Liver (tissue), 9 donors: ENCODE measurements around the gene GIT2. TPM values are rescaled to one million over a fixed set of nuclear protein-coding genes. Genes with fewer than 3 reads are reported as not detected.

Experiments
- DNase-seq: peaks from one replicate; pipeline ENCODE4 v3.0.0-alpha.2; 2017; ENCODE audit warnings: low spot score
- H3K27ac ChIP-seq, 2 donors: one replicate each; pipeline ENCODE4 v1.7.0; 2013; ENCODE audit warnings: inconsistent platforms in 2 of 2, low read length in 2 of 2, control low read depth in 1 of 2, low read depth in 1 of 2, mild to moderate bottlenecking in 1 of 2
- H3K27me3 ChIP-seq, 4 donors: one replicate each; pipeline versions ENCODE4 v1.6.1 to v1.7.0; 2013; ENCODE audit warnings: low read length in 3 of 4, inconsistent platforms in 1 of 4, mild to moderate bottlenecking in 1 of 4, moderate library complexity in 1 of 4; ENCODE audit not compliant: control insufficient read depth in 4 of 4, insufficient read depth in 4 of 4
- H3K36me3 ChIP-seq, 4 donors: one replicate each; pipeline versions ENCODE4 v1.6.1 to v1.7.0; 2013; ENCODE audit warnings: low read length in 3 of 4, mild to moderate bottlenecking in 3 of 4, low read depth in 1 of 4, moderate library complexity in 1 of 4; ENCODE audit not compliant: control insufficient read depth in 4 of 4, insufficient read depth in 3 of 4
- H3K4me1 ChIP-seq, 4 donors: one replicate each; pipeline versions ENCODE4 v1.6.1 to v1.7.0; 2013; ENCODE audit warnings: low read length in 3 of 4, mild to moderate bottlenecking in 3 of 4, moderate library complexity in 1 of 4; ENCODE audit not compliant: control insufficient read depth in 4 of 4, insufficient read depth in 4 of 4
- H3K4me3 ChIP-seq, 3 donors: one replicate each; pipeline versions ENCODE4 v1.6.1 to v1.7.0; 2013; ENCODE audit warnings: low read length in 3 of 3, control low read depth in 1 of 3, low read depth in 1 of 3, mild to moderate bottlenecking in 1 of 3
- H3K9ac ChIP-seq, 2 donors: one replicate each; pipeline ENCODE4 v1.7.0; 2013; ENCODE audit warnings: low read length in 2 of 2, mild to moderate bottlenecking in 2 of 2, moderate library complexity in 2 of 2, control low read depth in 1 of 2, low read depth in 1 of 2
- H3K9me3 ChIP-seq, 4 donors: one replicate each; pipeline versions ENCODE4 v1.6.1 to v1.7.0; 2013; ENCODE audit warnings: low read length in 3 of 4; ENCODE audit not compliant: control insufficient read depth in 4 of 4
- ATF3 ChIP-seq: IDR thresholded peaks from 2 replicates; pipeline ENCODE4 v1.6.1; 2016; ENCODE audit warnings: antibody characterized with exemption
- CTCF ChIP-seq: fragments of 150-350 bp; IDR thresholded peaks from 2 replicates; pipeline ENCODE4 v1.5.1; 2017; ENCODE audit warnings: improper control_type of control experiment, low read depth, low read length; ENCODE audit not compliant: missing input control
- EGR1 ChIP-seq, 2 donors: IDR thresholded peaks; 2 replicates each; pipeline ENCODE4 v1.6.1; 2016 to 2018; ENCODE audit warnings: antibody characterized with exemption in 2 of 2, low read depth in 2 of 2
- FOXA1 ChIP-seq: IDR thresholded peaks from 2 replicates; pipeline ENCODE4 v1.6.1; 2016; ENCODE audit warnings: antibody characterized with exemption
- FOXA2 ChIP-seq: IDR thresholded peaks from 2 replicates; pipeline ENCODE4 v1.6.1; 2016; ENCODE audit warnings: antibody characterized with exemption
- GABPA ChIP-seq, 2 donors: IDR thresholded peaks in 1 of 2; conservative IDR thresholded peaks in 1 of 2; 2 replicates each; pipeline ENCODE4 v1.6.1; 2016; ENCODE audit warnings: antibody characterized with exemption in 2 of 2, mild to moderate bottlenecking in 1 of 2, moderate library complexity in 1 of 2
- HNF4A ChIP-seq, 2 donors: conservative IDR thresholded peaks; 2 replicates each; pipeline ENCODE4 v1.6.1; 2016; ENCODE audit warnings: antibody characterized with exemption in 2 of 2, mild to moderate bottlenecking in 2 of 2
- JUND ChIP-seq, 2 donors: IDR thresholded peaks; 2 replicates each; pipeline ENCODE4 v1.6.1; 2016; ENCODE audit warnings: antibody characterized with exemption in 2 of 2
- MAX ChIP-seq: IDR thresholded peaks from 2 replicates; pipeline ENCODE4 v1.6.1; 2016; ENCODE audit warnings: antibody characterized with exemption
- NR2F2 ChIP-seq: IDR thresholded peaks from 2 replicates; pipeline ENCODE4 v1.6.1; 2016; ENCODE audit warnings: antibody characterized with exemption
- RAD21 ChIP-seq, 2 donors: IDR thresholded peaks; 2 replicates each; pipeline ENCODE4 v1.6.1; 2016; ENCODE audit warnings: antibody characterized with exemption in 2 of 2, mild to moderate bottlenecking in 2 of 2
- REST ChIP-seq: IDR thresholded peaks from 2 replicates; pipeline ENCODE4 v1.6.1; 2016; ENCODE audit warnings: antibody characterized with exemption, mild to moderate bottlenecking
- RXRA ChIP-seq, 2 donors: IDR thresholded peaks; 2 replicates each; pipeline ENCODE4 v1.6.1; 2017 to 2018; ENCODE audit warnings: antibody characterized with exemption in 2 of 2, mild to moderate bottlenecking in 1 of 2
- SP1 ChIP-seq: IDR thresholded peaks from 2 replicates; pipeline ENCODE4 v1.6.1; 2018; ENCODE audit warnings: antibody characterized with exemption, mild to moderate bottlenecking
- TAF1 ChIP-seq: conservative IDR thresholded peaks from 2 replicates; pipeline ENCODE4 v1.6.1; 2016; ENCODE audit warnings: antibody characterized with exemption, mild to moderate bottlenecking
- ZBTB33 ChIP-seq: IDR thresholded peaks from 2 replicates; pipeline ENCODE4 v1.6.1; 2016; ENCODE audit warnings: antibody characterized with exemption
- WGBS: extraction: QIAGEN DNeasy Blood & Tissue Kit; methylation state at CpG from one replicate; pipeline ENCODE4 v1.1.7; 2013; 5-methylcytosine and 5-hydroxymethylcytosine counted together
- polyA plus RNA-seq, 2 donors: library from polyadenylated mRNA; stranded (reverse) in 1 of 2; unstranded in 1 of 2; fragments of 200-250 nt in 1 of 2; fragments of >200 nt in 1 of 2; fragmentation: Nextera tagmentation in 1 of 2; extraction: Ambion mirVana in 1 of 2; gene quantifications; one replicate each; pipeline versions ENCODE4 v1.2.1 to v1.2.3, GENCODE V29; 2013 to 2015
- total RNA-seq, 2 donors: library from RNA; depleted of rRNA; stranded (reverse); fragments of >200 nt; gene quantifications; one replicate each; pipeline ENCODE4 v1.2.3, GENCODE V29; 2014
- donor health status: healthy.
- donor health status: healthy.
- donor health status: healthy.
- donor health status: healthy.
- donor health status: healthy.

Gene GIT2
- total and polyA plus RNA-seq, 4 donors = 6.7 to 30.4 (median 16.7) TPM

DNA sequence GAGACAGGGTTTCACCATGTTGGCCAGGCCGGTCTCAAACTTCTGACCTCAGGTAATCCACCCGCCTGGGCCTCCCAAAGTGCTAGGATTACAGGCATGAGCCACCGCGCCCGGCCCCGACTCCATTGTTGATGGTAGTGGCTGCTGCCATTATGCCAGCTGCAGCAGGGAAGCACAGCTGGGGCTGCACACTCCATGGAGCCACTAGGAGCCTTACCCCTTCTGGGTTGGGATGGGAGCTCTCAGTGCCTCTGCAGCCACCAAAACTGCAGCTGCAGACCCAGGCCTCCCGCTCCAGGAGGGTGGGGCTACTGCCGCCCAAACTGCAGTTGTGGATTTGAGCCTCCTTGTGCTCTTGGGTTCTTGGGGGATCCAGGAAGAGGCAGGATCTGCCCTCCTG, 70.2 kb downstream of the GIT2 start:
- H3K27me3 ChIP-seq = no peaks in the 10 kb centered on the region
- no peak overlapping the region for H3K27ac ChIP-seq
- peaks cover under 1 to 11% (median 10%) of the 10 kb centered on the region in 4 donors for H3K36me3 ChIP-seq
- H3K4me1 ChIP-seq = no peaks in the 10 kb centered on the region
- H3K9ac ChIP-seq = no peak overlapping the region
- WGBS = 98% methylated on average over 8 of the region's 8 CpGs
- H3K9me3 ChIP-seq = no peaks in the 10 kb centered on the region
- no peak overlapping the region for H3K4me3 ChIP-seq
- no peak for DNase-seq
- no peak for TF ChIP-seq FOXA2
- TF ChIP-seq EGR1 (IDR thresholded peaks at IDR 0.05; ENCODE audit: low read depth in 2 of 2) = no peak
- no peak for TF ChIP-seq RAD21 (IDR thresholded peaks at IDR 0.05)
- TF ChIP-seq SP1 = no peak
- no peak for TF ChIP-seq CTCF
- no peak for TF ChIP-seq GABPA (IDR thresholded peaks at IDR 0.05 in 1 of 2, conservative IDR thresholded peaks at IDR 0.05 in 1 of 2)
- TF ChIP-seq ATF3 = no peak
- TF ChIP-seq NR2F2 = no peak
- no peak for TF ChIP-seq REST
- no peak for TF ChIP-seq JUND (IDR thresholded peaks at IDR 0.05)
- no peak for TF ChIP-seq TAF1
- TF ChIP-seq RXRA (IDR thresholded peaks at IDR 0.05) = no peak
- TF ChIP-seq MAX = no peak
- TF ChIP-seq HNF4A (conservative IDR thresholded peaks at IDR 0.05) = no peak
- no peak for TF ChIP-seq FOXA1
- no peak for TF ChIP-seq ZBTB33
